HEK293T (cell line): Measurements from ENCODE around the gene FETUB.

Source experiments
- BHLHE40 ChIP-seq: fragments of 450-650 bp; IDR thresholded peaks from 2 replicates; pipeline ENCODE4 v1.6.1; 2016; ENCODE audit warnings: mild to moderate bottlenecking, moderate library complexity, borderline replicate concordance
- ELF4 ChIP-seq: fragments of 450-650 bp; IDR thresholded peaks from 2 replicates; pipeline ENCODE4 v1.6.1; 2017; ENCODE audit warnings: antibody characterized with exemption
- FOXA1 ChIP-seq: fragments of 450-650 bp; IDR thresholded peaks from 2 replicates; pipeline ENCODE4 v1.6.1; 2016; ENCODE audit warnings: mild to moderate bottlenecking
- FOXM1 ChIP-seq: fragments of 450-650 bp; IDR thresholded peaks from 2 replicates; pipeline ENCODE4 v1.6.1; 2017; ENCODE audit warnings: mild to moderate bottlenecking, borderline replicate concordance
- NFRKB ChIP-seq: fragments of 450-650 bp; IDR thresholded peaks from 2 replicates; pipeline ENCODE4 v1.6.1; 2016; ENCODE audit warnings: mild to moderate bottlenecking, moderate library complexity
- SP1 ChIP-seq: fragments of 450-650 bp; IDR thresholded peaks from 2 replicates; pipeline ENCODE4 v1.6.1; 2017
- SUZ12 ChIP-seq: fragments of 450-650 bp; IDR thresholded peaks from 2 replicates; pipeline ENCODE4 v1.6.1; 2016; ENCODE audit warnings: mild to moderate bottlenecking
- ZNF384 ChIP-seq: fragments of 450-650 bp; IDR thresholded peaks from 2 replicates; pipeline ENCODE4 v1.6.1; 2016
- TF ChIP-seq, protein P1 (sequence below): fragments of 450-650 bp; IDR thresholded peaks from 2 replicates; pipeline ENCODE4 v1.6.1; 2016

DNA sequence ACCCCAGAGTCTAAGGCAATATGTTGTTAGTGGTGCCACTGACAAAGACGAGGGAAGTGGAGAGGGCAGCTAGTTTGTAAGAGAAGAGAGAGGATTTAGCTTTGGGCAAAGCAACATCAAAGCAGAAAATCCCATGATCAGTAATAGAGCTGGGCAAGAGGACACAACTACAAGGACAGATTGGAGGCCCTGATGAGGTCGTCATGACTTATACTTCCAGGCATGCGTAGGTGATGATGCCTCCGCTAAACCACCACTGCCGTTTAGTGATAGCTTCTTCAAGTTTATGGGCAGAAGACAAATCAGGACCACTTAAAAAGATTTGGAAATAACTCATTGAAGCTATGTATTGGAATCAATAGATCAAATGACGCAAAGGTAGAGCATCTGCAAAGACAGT is 28.2 kb downstream of the FETUB start:
- no peak for TF ChIP-seq ZNF384
- no peak for TF ChIP-seq FOXM1
- no peak for TF ChIP-seq SUZ12
- no peak for TF ChIP-seq FOXA1
- TF ChIP-seq BHLHE40, result no peak
- no peak for TF ChIP-seq NFRKB
- no peak for TF ChIP-seq SP1
- TF ChIP-seq ELF4, result no peak
- TF ChIP-seq, protein P1, sequence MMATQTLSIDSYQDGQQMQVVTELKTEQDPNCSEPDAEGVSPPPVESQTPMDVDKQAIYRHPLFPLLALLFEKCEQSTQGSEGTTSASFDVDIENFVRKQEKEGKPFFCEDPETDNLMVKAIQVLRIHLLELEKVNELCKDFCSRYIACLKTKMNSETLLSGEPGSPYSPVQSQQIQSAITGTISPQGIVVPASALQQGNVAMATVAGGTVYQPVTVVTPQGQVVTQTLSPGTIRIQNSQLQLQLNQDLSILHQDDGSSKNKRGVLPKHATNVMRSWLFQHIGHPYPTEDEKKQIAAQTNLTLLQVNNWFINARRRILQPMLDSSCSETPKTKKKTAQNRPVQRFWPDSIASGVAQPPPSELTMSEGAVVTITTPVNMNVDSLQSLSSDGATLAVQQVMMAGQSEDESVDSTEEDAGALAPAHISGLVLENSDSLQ, result no peak
